Neural progenitor cell (in vitro differentiated cells): ENCODE results near the gene TMEM164. TPM values are rescaled to one million over a fixed set of nuclear protein-coding genes. Genes with fewer than 3 reads are reported as not detected.
"Not testable (repeated sequence)": the region's sequence is repeated elsewhere in the genome, so short reads cannot be mapped to it uniquely, and the experiment has no call there.

Experiments used
- DNase-seq: peaks from one replicate; pipeline ENCODE4 v3.0.0-alpha.2; 2016; ENCODE audit warnings: low spot score
- H2AFZ ChIP-seq: fragments of 200-600 bp; sonication (generic); replicated peaks from 2 replicates; pipeline ENCODE4 v1.6.1; 2016; ENCODE audit warnings: antibody characterized with exemption
- H3F3A ChIP-seq: fragments of 200-600 bp; sonication (generic); 2 replicates; pipeline ENCODE4 v1.6.1; 2016; ENCODE audit warnings: antibody characterized with exemption, low read depth
- H3K27ac ChIP-seq: fragments of 200-600 bp; sonication (generic); 2 replicates; pipeline ENCODE4 v1.5.1; 2016; ENCODE audit warnings: mild to moderate bottlenecking
- H3K27me3 ChIP-seq: fragments of 200-600 bp; sonication (generic); 2 replicates; pipeline ENCODE4 v1.6.1; 2016; ENCODE audit warnings: mild to moderate bottlenecking, moderate library complexity
- H3K36me3 ChIP-seq: fragments of 200-600 bp; sonication (generic); 2 replicates; pipeline ENCODE4 v1.5.1; 2016
- H3K4me1 ChIP-seq: fragments of 200-600 bp; sonication (generic); 2 replicates; pipeline ENCODE4 v1.6.1; 2016; ENCODE audit warnings: mixed run types
- H3K4me2 ChIP-seq: fragments of 200-600 bp; sonication (generic); 2 replicates; pipeline ENCODE4 v1.6.1; 2016
- H3K4me3 ChIP-seq: fragments of 200-600 bp; sonication (generic); 2 replicates; pipeline ENCODE4 v1.5.1; 2016
- H3K79me2 ChIP-seq: fragments of 200-600 bp; sonication (generic); 2 replicates; pipeline ENCODE4 v1.6.1; 2016; ENCODE audit warnings: low read depth
- H3K9ac ChIP-seq: fragments of 200-600 bp; sonication (generic); 2 replicates; pipeline ENCODE4 v1.6.1; 2016
- H3K9me3 ChIP-seq: fragments of 200-600 bp; sonication (generic); 2 replicates; pipeline ENCODE4 v1.5.1; 2016; ENCODE audit warnings: low read depth
- H4K20me1 ChIP-seq: fragments of 200-600 bp; sonication (generic); 2 replicates; pipeline ENCODE4 v1.6.1; 2016; ENCODE audit warnings: low read depth
- H3K27ac Mint-ChIP-seq: 3 replicates; pipeline ENCODE4 v1.8.0; 2021; ENCODE audit warnings: mixed read lengths
- H3K27me3 Mint-ChIP-seq: 2 replicates; pipeline ENCODE4 v1.8.0; 2022; ENCODE audit warnings: low read depth, mild to moderate bottlenecking, inconsistent platforms, moderate library complexity, mixed read lengths; ENCODE audit not compliant: insufficient read depth
- H3K36me3 Mint-ChIP-seq: 3 replicates; pipeline ENCODE4 v1.8.0; 2021; ENCODE audit warnings: mixed read lengths
- H3K4me1 Mint-ChIP-seq: 3 replicates; pipeline ENCODE4 v1.8.0; 2021; ENCODE audit warnings: mixed read lengths
- H3K4me3 Mint-ChIP-seq: 3 replicates; pipeline ENCODE4 v1.8.0; 2021; ENCODE audit warnings: mild to moderate bottlenecking, moderate library complexity, mixed read lengths
- H3K9me3 Mint-ChIP-seq: 3 replicates; pipeline ENCODE4 v1.8.0; 2020; ENCODE audit warnings: mixed read lengths
- CTCF ChIP-seq: fragments of 200-600 bp; sonication (generic); IDR thresholded peaks from 2 replicates; pipeline ENCODE4 v1.5.1; 2017; ENCODE audit warnings: antibody characterized with exemption, mild to moderate bottlenecking
- EZH2 ChIP-seq: fragments of 200-600 bp; sonication (generic); IDR thresholded peaks from 2 replicates; pipeline ENCODE4 v1.6.1; 2017; ENCODE audit warnings: antibody characterized with exemption, mild to moderate bottlenecking, moderate library complexity
- EZH2phosphoT487 ChIP-seq: fragments of 200-600 bp; sonication (generic); IDR thresholded peaks from 2 replicates; pipeline ENCODE4 v1.6.1; 2017; ENCODE audit warnings: antibody characterized with exemption
- total RNA-seq: library from RNA; depleted of rRNA; stranded (reverse); fragments of >200 nt; gene quantifications from 2 replicates; pipeline ENCODE4 v1.2.3, GENCODE V29; 2015; ENCODE audit warnings: low replicate concordance

TMEM164 gene
- total RNA-seq, 1 donor from 2014 or later: 15.5 TPM

DNA sequence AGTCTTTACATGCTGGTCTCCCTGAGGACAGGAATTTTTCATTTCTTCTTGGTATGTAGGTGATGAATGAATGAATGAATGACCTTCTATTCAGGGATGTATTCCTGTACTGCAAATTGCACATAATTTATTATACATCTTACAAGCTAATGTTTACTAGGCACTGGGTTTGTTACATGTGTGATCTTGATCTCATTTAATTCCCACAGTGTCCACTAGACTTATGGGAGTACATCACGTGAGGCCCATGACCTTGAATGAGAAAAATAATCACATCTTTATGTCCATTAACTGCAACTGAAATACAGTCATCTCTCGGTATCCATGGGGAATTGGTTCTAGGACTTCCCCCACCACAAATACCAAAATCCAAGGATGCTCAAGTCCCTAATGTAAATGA lies 150.3 kb downstream of the TMEM164 start:
- H3K9me3 Mint-ChIP-seq: no peaks in the 10 kb centered on the region
- Histone ChIP-seq H3K27me3 (no peaks in the 10 kb centered on the region), H4K20me1 (peaks cover 3% of the 10 kb centered on the region), H3K36me3 (no peaks in the 10 kb centered on the region), H2AFZ (no peak overlapping the region), H3K4me3 (no peak overlapping the region), H3K79me2 (no peaks in the 10 kb centered on the region), H3K9ac (no peak overlapping the region), H3K27ac (no peak overlapping the region), H3K9me3 (no peaks in the 10 kb centered on the region), H3F3A (no peaks in the 10 kb centered on the region), H3K4me1 (no peaks in the 10 kb centered on the region), H3K4me2 (no peak overlapping the region)
- H3K27ac Mint-ChIP-seq: no peak overlapping the region
- no peak for DNase-seq
- H3K27me3 Mint-ChIP-seq: no peaks in the 10 kb centered on the region
- H3K4me1 Mint-ChIP-seq: peaks cover 6% of the 10 kb centered on the region
- TF ChIP-seq EZH2phosphoT487 (no peak), CTCF (no peak), EZH2 (no peak)
- no peak overlapping the region for H3K4me3 Mint-ChIP-seq
- peaks cover 6% of the 10 kb centered on the region for H3K36me3 Mint-ChIP-seq

DNA sequence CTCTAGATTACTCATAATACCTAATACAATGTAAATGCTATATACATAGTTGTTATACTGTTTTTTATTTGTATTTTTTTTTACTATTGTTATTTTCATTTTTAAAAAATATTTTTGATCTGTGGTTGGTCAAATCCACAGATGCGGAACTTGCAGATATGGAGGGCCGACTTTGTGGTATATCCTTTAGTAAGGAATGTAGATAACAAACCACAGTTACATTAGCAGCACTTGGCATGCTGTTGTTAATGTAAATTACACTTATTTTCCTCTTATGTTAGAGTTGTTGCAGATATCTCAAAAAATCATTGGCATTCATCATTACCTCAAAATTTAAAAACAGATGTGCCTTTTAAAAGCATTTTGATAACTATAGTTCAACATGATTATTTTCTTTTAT lies 151.0 kb downstream of the TMEM164 start:
- H3K36me3 ChIP-seq: no peaks in the 10 kb centered on the region
- no peak overlapping the region for H3K9ac ChIP-seq
- no peaks in the 10 kb centered on the region for H3K27me3 ChIP-seq
- no peaks in the 10 kb centered on the region for H3K79me2 ChIP-seq
- H3K9me3 ChIP-seq: no peaks in the 10 kb centered on the region
- no peak overlapping the region for H3K4me2 ChIP-seq
- no peak overlapping the region for H3K4me3 ChIP-seq
- H3F3A ChIP-seq: no peaks in the 10 kb centered on the region
- no peak overlapping the region for H3K27ac ChIP-seq
- Mint-ChIP-seq H3K36me3 (peaks cover 4% of the 10 kb centered on the region), H3K27me3 (no peaks in the 10 kb centered on the region), H3K4me3 (no peak overlapping the region), H3K4me1 (peaks cover 6% of the 10 kb centered on the region), H3K27ac (no peak overlapping the region), H3K9me3 (no peaks in the 10 kb centered on the region)
- H4K20me1 ChIP-seq: peaks cover 2% of the 10 kb centered on the region
- H2AFZ ChIP-seq: no peak overlapping the region
- TF ChIP-seq EZH2 (no peak), EZH2phosphoT487 (no peak), CTCF (no peak)
- H3K4me1 ChIP-seq: no peaks in the 10 kb centered on the region
- no peak for DNase-seq

DNA sequence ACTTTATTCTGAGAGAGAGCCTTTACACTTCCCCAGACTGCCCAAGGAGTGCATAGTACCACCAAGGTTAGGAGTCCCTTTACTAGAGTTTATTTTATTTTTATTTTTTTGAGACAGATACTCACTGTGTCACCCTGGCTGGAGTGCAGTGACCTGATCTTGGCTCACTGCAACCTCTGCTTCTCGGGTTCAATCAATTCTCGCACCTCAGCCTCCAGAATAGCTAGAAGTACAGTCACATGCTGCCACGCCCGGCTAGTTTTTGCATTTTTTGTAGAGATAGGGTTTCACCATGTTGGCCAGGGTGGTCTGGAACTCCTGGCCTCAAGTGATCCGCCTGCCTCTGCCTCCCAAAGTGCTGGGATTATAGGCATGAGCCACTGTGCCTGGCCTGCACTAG lies 151.4 kb downstream of the TMEM164 start:
- H3K4me3 ChIP-seq, H3K9me3 ChIP-seq, H3K9me3 Mint-ChIP-seq, H2AFZ ChIP-seq, H3K4me1 Mint-ChIP-seq, H3K27ac ChIP-seq, H3K27ac Mint-ChIP-seq, H3K4me1 ChIP-seq, H3K27me3 ChIP-seq, H3K36me3 ChIP-seq, H3K4me3 Mint-ChIP-seq, H3K79me2 ChIP-seq, H3K27me3 Mint-ChIP-seq, H3K9ac ChIP-seq, DNase-seq, H3K36me3 Mint-ChIP-seq, H3F3A ChIP-seq, H3K4me2 ChIP-seq, H4K20me1 ChIP-seq: not testable (repeated sequence)

GRCh38 chrX:110155759-110156158 lies 152.8 kb downstream of the TMEM164 start:
- Histone ChIP-seq H3K9me3 (no peaks in the 10 kb centered on the region), H3K4me1 (no peaks in the 10 kb centered on the region), H2AFZ (no peak overlapping the region), H3F3A (no peaks in the 10 kb centered on the region), H3K79me2 (no peaks in the 10 kb centered on the region), H3K4me3 (no peak overlapping the region), H3K27ac (no peak overlapping the region), H3K4me2 (no peak overlapping the region), H3K9ac (no peak overlapping the region), H4K20me1 (no peaks in the 10 kb centered on the region), H3K36me3 (no peaks in the 10 kb centered on the region), H3K27me3 (no peaks in the 10 kb centered on the region)
- TF ChIP-seq CTCF (no peak), EZH2phosphoT487 (no peak), EZH2 (no peak)
- peaks cover 6% of the 10 kb centered on the region for H3K4me1 Mint-ChIP-seq
- DNase-seq: no peak
- no peak overlapping the region for H3K27ac Mint-ChIP-seq
- H3K9me3 Mint-ChIP-seq: no peaks in the 10 kb centered on the region
- H3K4me3 Mint-ChIP-seq: no peak overlapping the region
- no peaks in the 10 kb centered on the region for H3K27me3 Mint-ChIP-seq
- H3K36me3 Mint-ChIP-seq: peaks cover 2% of the 10 kb centered on the region
